GM12878 (cell line): ENCODE measurements around the gene PRR18.

Source experiments
- ASH2L ChIP-seq: fragments of 300-600, 200-600 bp; sonication (generic); IDR thresholded peaks from 2 replicates; pipeline ENCODE4 v1.6.1; 2017; ENCODE audit warnings: low read depth, mild to moderate bottlenecking, borderline replicate concordance
- POLR2AphosphoS5 ChIP-seq: IDR thresholded peaks from 2 replicates; pipeline ENCODE4 v1.6.1; 2011; ENCODE audit warnings: mild to moderate bottlenecking, low read length, inconsistent platforms
- TF ChIP-seq, protein P1 (sequence below): IDR thresholded peaks from 2 replicates; pipeline ENCODE4 v1.6.1; 2012; ENCODE audit warnings: low read length, inconsistent platforms

GRCh38 chr6:166330612-166331011 lies 22.4 kb upstream of the PRR18 start:
- peak; percentile 43; the same call in 1 of the 2 replicates for TF ChIP-seq POLR2AphosphoS5
- no peak for TF ChIP-seq ASH2L
- TF ChIP-seq, protein P1, sequence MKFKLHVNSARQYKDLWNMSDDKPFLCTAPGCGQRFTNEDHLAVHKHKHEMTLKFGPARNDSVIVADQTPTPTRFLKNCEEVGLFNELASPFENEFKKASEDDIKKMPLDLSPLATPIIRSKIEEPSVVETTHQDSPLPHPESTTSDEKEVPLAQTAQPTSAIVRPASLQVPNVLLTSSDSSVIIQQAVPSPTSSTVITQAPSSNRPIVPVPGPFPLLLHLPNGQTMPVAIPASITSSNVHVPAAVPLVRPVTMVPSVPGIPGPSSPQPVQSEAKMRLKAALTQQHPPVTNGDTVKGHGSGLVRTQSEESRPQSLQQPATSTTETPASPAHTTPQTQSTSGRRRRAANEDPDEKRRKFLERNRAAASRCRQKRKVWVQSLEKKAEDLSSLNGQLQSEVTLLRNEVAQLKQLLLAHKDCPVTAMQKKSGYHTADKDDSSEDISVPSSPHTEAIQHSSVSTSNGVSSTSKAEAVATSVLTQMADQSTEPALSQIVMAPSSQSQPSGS = no peak
